ENCODE results near the gene EIF3A.
"Not testable (repeated sequence)": the region's sequence is repeated elsewhere in the genome, so short reads cannot be mapped to it uniquely, and the experiment has no call there.

EIF3A gene

GRCh38 chr10:119101366-119102098 lies 20.9 kb upstream of the EIF3A start:
- DNase-seq = no peak

- DNase-seq = no peak
Measured at GRCh38 chr10:119100434-119101238, 20.0 kb upstream of the EIF3A start.

- DNase-seq = no peak
Measured at GRCh38 chr10:119098576-119098975, 18.0 kb upstream of the EIF3A start.

- DNase-seq = not testable (repeated sequence)
Measured at GRCh38 chr10:119096641-119097415, 16.2 kb upstream of the EIF3A start.

- DNase-seq = no peak
Measured at GRCh38 chr10:119095640-119096039, 15.0 kb upstream of the EIF3A start.

- peak; percentile 72 for DNase-seq
Measured at GRCh38 chr10:119090968-119091367, 10.4 kb upstream of the EIF3A start.

- peak; percentile 73 for DNase-seq
Measured at GRCh38 chr10:119090026-119090795, 9.6 kb upstream of the EIF3A start.

GRCh38 chr10:119087271-119087882 lies 6.8 kb upstream of the EIF3A start:
- DNase-seq = no peak

- no peak for DNase-seq
Measured at GRCh38 chr10:119084896-119085295, 4.3 kb upstream of the EIF3A start.

- DNase-seq = peak; percentile 88
Measured at GRCh38 chr10:119079599-119080520, 757 bp downstream of the EIF3A start.

- DNase-seq = no peak
Measured at GRCh38 chr10:119078422-119079179, 2.0 kb downstream of the EIF3A start.

GRCh38 chr10:119073584-119073983 lies 7.0 kb downstream of the EIF3A start:
- no peak for DNase-seq

- no peak for DNase-seq
Measured at GRCh38 chr10:119070395-119071165, 10.0 kb downstream of the EIF3A start.

- DNase-seq = no peak
Measured at GRCh38 chr10:119061926-119062325, 18.7 kb downstream of the EIF3A start.

GRCh38 chr10:119061352-119061751 lies 19.3 kb downstream of the EIF3A start:
- DNase-seq = no peak

GRCh38 chr10:119060107-119060506 lies 20.5 kb downstream of the EIF3A start:
- DNase-seq = no peak

- DNase-seq = no peak
Measured at GRCh38 chr10:119059557-119059956, 21.1 kb downstream of the EIF3A start.

GRCh38 chr10:119058010-119058409 lies 22.6 kb downstream of the EIF3A start:
- DNase-seq = no peak

GRCh38 chr10:119055472-119055871 lies 25.1 kb downstream of the EIF3A start:
- DNase-seq = no peak

Measured in activated effector memory CD4-positive, alpha-beta T cell treated with anti-CD3 and anti-CD28 coated beads, Interleukin-2, amount 50 U/mL, for 16 hours (primary cell).